PC-3 (cell line): ENCODE measurements around the gene TLE7.

Experiments used
- CTCF ChIP-seq: fragments of 300-600 bp; sonication (generic); conservative IDR thresholded peaks from 2 replicates; pipeline ENCODE4 v1.5.1; 2017; ENCODE audit warnings: antibody characterized with exemption, low read depth, mild to moderate bottlenecking, low read length
- EZH2 ChIP-seq: fragments of 300-600 bp; sonication (generic); IDR thresholded peaks from one replicate; pipeline ENCODE4 v1.6.1; 2017; ENCODE audit warnings: antibody characterized with exemption, mild to moderate bottlenecking, low read length; ENCODE audit not compliant: unreplicated experiment
- EZH2phosphoT487 ChIP-seq: fragments of 300-600 bp; sonication (generic); IDR thresholded peaks from 2 replicates; pipeline ENCODE4 v1.6.1; 2018; ENCODE audit warnings: mild to moderate bottlenecking, antibody characterized with exemption, low read length, borderline replicate concordance

GRCh38 chr16:71442051-71442440 is at the start of gene TLE7:
- TF ChIP-seq EZH2 (no peak), CTCF (no peak), EZH2phosphoT487 (no peak)
